Measurements from ENCODE around the gene NOS1AP. TPM values are rescaled to one million over a fixed set of nuclear protein-coding genes. Genes with fewer than 3 reads are reported as not detected.

NOS1AP gene
- total and polyA plus RNA-seq, 9 of the 15 experiments (the other 6 are each of a cell fraction or from before 2014, with no cell fraction given): 0.07 to 1.5 (median 0.22) TPM

- Histone ChIP-seq H3K36me3 (ENCODE audit: control insufficient read depth, insufficient read depth, low read length) (no peaks in the 10 kb centered on the region), H3K9me1 (ENCODE audit: control insufficient read depth, insufficient read depth, low read length) (no peaks in the 10 kb centered on the region), H3K9ac (ENCODE audit: insufficient read depth in 1 of 2, low read depth in 2 of 2, low read length in 2 of 2) (no peak overlapping the region), H2AFZ (ENCODE audit: low read depth, low read length) (no peak overlapping the region), H3K4me1 (replicated peaks in 1 of 2; ENCODE audit: control insufficient read depth in 2 of 2, insufficient read depth in 2 of 2, low read length in 2 of 2) (peaks cover 0 to 5% of the 10 kb centered on the region in 2 experiments; a peak in 1 of 5 replicates), H3K27me3 (ENCODE audit: control insufficient read depth in 2 of 2, insufficient read depth in 2 of 2, low read length in 2 of 2) (peaks cover 0 to 4% of the 10 kb centered on the region in 2 experiments; a peak in 2 of 5 replicates), H3K4me2 (ENCODE audit: insufficient read depth, low read length) (no peak overlapping the region), H4K20me1 (replicated peaks; ENCODE audit: control insufficient read depth, insufficient read depth, low read length) (no peaks in the 10 kb centered on the region), H3K9me3 (replicated peaks; ENCODE audit: control insufficient read depth, insufficient read depth, low read depth, low read length) (0 out of 2 replicates have a peak, but pooled peaks cover 2% of the 10 kb centered on the region), H3K79me2 (ENCODE audit: control insufficient read depth, insufficient read depth, low read length) (no peaks in the 10 kb centered on the region), H3K27ac (ENCODE audit: extremely low read depth, low read depth, low read length) (no peak overlapping the region), H3K4me3 (no peak overlapping the region)
- intact Hi-C loops (cut with micrococcal nuclease) (no loop called here), in situ Hi-C loops (cut with MboI) (no loop called here)
- ChIA-PET POLR2A (interaction anchor here (0.5 to 1.0 kb wide), 2 partner anchors 8 to 10 kb away, joined by 3 read pairs; no protein-coding TSS in a partner anchor), CTCF (ENCODE audit: low intra/inter-chr PET ratio) (no interaction called here)
- no TSS peak for BruUV-seq (replicated peaks)
- WGBS (ENCODE audit: insufficient coverage, low coverage, missing lambda C conversion rate): 13% methylated on average over 1 of the region's 1 CpG
- TF ChIP-seq ZNF165 (CRISPR knock-in tag; IDR thresholded peaks at IDR 0.05; ENCODE audit: borderline replicate concordance) (no peak), MYBL2 (IDR thresholded peaks at IDR 0.05; ENCODE audit: low read depth) (no peak), MYBL2 (CRISPR knock-in tag; IDR thresholded peaks at IDR 0.05; ENCODE audit: borderline replicate concordance) (no peak), BCLAF1 (IDR thresholded peaks at IDR 0.05; ENCODE audit: borderline replicate concordance in 1 of 2, control insufficient read depth in 1 of 2, low read depth in 2 of 2, low read length in 1 of 2) (no peak), ZNF696 (CRISPR knock-in tag; conservative IDR thresholded peaks at IDR 0.05) (no peak), HINFP (tag; conservative IDR thresholded peaks at IDR 0.05; ENCODE audit: low read depth) (no peak), ARID3A (IDR thresholded peaks at IDR 0.05; ENCODE audit: borderline replicate concordance, low read depth, low read length) (no peak)
- ATAC-seq: no peak
- no peak for DNase-seq (ENCODE audit: extremely low read depth in 1 of 4, low spot score in 3 of 4)
- FAIRE-seq: no peak
These were observed 236.5 kb downstream of the NOS1AP start for GRCh38 chr1:162305969-162306368.
